Neural crest cell (in vitro differentiated cells): Measurements from ENCODE around the gene PRXL2A. TPM values are rescaled to one million over a fixed set of nuclear protein-coding genes. Genes with fewer than 3 reads are reported as not detected.
A peak's percentile ranks its signal among the peaks of the same experiment; 100 is the strongest.
"Not testable (repeated sequence)": the region's sequence is repeated elsewhere in the genome, so short reads cannot be mapped to it uniquely, and the experiment has no call there.

Experiments used
- DNase-seq: peaks from one replicate; pipeline ENCODE4 v3.0.0; 2021; ENCODE audit warnings: low read depth, mixed read lengths, low spot score
- H3K27ac Mint-ChIP-seq: one replicate; pipeline ENCODE4 v1.8.0; 2021; ENCODE audit warnings: mild to moderate bottlenecking, mixed read lengths; ENCODE audit not compliant: unreplicated experiment
- H3K27me3 Mint-ChIP-seq: 2 replicates; pipeline ENCODE4 v1.8.0; 2021; ENCODE audit warnings: low read depth, mild to moderate bottlenecking, mixed read lengths
- H3K36me3 Mint-ChIP-seq: 2 replicates; pipeline ENCODE4 v1.8.0; 2021; ENCODE audit warnings: low read depth, mild to moderate bottlenecking, mixed read lengths
- H3K4me1 Mint-ChIP-seq: 2 replicates; pipeline ENCODE4 v1.8.0; 2021; ENCODE audit warnings: mixed read lengths
- H3K4me3 Mint-ChIP-seq: one replicate; pipeline ENCODE4 v1.8.0; 2021; ENCODE audit warnings: mild to moderate bottlenecking, mixed read lengths
- H3K9me3 Mint-ChIP-seq: 2 replicates; pipeline ENCODE4 v1.8.0; 2021; ENCODE audit warnings: mixed read lengths
- CTCF ChIP-seq: fragments of 200-600 bp; sonication (generic); conservative IDR thresholded peaks from 2 replicates; pipeline ENCODE4 v1.5.0; 2021; ENCODE audit warnings: antibody characterized with exemption, mild to moderate bottlenecking
- total RNA-seq: library from RNA; stranded (reverse); gene quantifications from 2 replicates; pipeline ENCODE4 v1.2.1, GENCODE V29; 2021

PRXL2A gene
- total RNA-seq, 1 donor from 2014 or later = 161 TPM

GRCh38 chr10:80416479-80417098 lies 8.2 kb downstream of the PRXL2A start:
- no peak for DNase-seq
- no peak for TF ChIP-seq CTCF
- Mint-ChIP-seq H3K4me1 (peaks cover 65% of the 10 kb centered on the region), H3K27ac (no peak overlapping the region), H3K36me3 (peaks cover 4% of the 10 kb centered on the region), H3K9me3 (no peaks in the 10 kb centered on the region), H3K27me3 (no peaks in the 10 kb centered on the region), H3K4me3 (no peak overlapping the region)

GRCh38 chr10:80417256-80417655 lies 8.9 kb downstream of the PRXL2A start:
- not testable (repeated sequence) for H3K27me3 Mint-ChIP-seq, H3K4me3 Mint-ChIP-seq, H3K9me3 Mint-ChIP-seq, DNase-seq, H3K36me3 Mint-ChIP-seq
- Mint-ChIP-seq H3K27ac (peak overlapping the region; percentile 69), H3K4me1 (peaks cover 59% of the 10 kb centered on the region)

GRCh38 chr10:80421050-80421706 lies 12.8 kb downstream of the PRXL2A start:
- Mint-ChIP-seq H3K9me3 (no peaks in the 10 kb centered on the region), H3K36me3 (peaks cover 16% of the 10 kb centered on the region), H3K27me3 (no peaks in the 10 kb centered on the region), H3K4me3 (no peak overlapping the region), H3K27ac (no peak overlapping the region), H3K4me1 (peaks cover 22% of the 10 kb centered on the region)
- DNase-seq = no peak
- no peak for TF ChIP-seq CTCF

GRCh38 chr10:80421707-80422536 lies 13.6 kb downstream of the PRXL2A start:
- H3K27ac Mint-ChIP-seq = no peak overlapping the region
- peaks cover 14% of the 10 kb centered on the region for H3K4me1 Mint-ChIP-seq
- H3K4me3 Mint-ChIP-seq = no peak overlapping the region
- no peak for DNase-seq
- H3K9me3 Mint-ChIP-seq = no peaks in the 10 kb centered on the region
- H3K36me3 Mint-ChIP-seq = peaks cover 20% of the 10 kb centered on the region
- no peaks in the 10 kb centered on the region for H3K27me3 Mint-ChIP-seq
- TF ChIP-seq CTCF = no peak

- Mint-ChIP-seq H3K27ac (no peak overlapping the region), H3K4me3 (no peak overlapping the region), H3K4me1 (no peaks in the 10 kb centered on the region), H3K36me3 (peaks cover 39% of the 10 kb centered on the region), H3K27me3 (no peaks in the 10 kb centered on the region), H3K9me3 (no peaks in the 10 kb centered on the region)
- DNase-seq = no peak
- no peak for TF ChIP-seq CTCF
Observed at GRCh38 chr10:80425901-80426300, 17.6 kb downstream of the PRXL2A start.
